Neural progenitor cell (in vitro differentiated cells): Measurements from ENCODE around the gene CTDSP1.
A peak's percentile ranks its signal among the peaks of the same experiment; 100 is the strongest.

ENCODE experiments used
- EZH2 ChIP-seq: fragments of 200-600 bp; sonication (generic); IDR thresholded peaks from 2 replicates; pipeline ENCODE4 v1.6.1; 2017; ENCODE audit warnings: antibody characterized with exemption, mild to moderate bottlenecking, moderate library complexity
- EZH2phosphoT487 ChIP-seq: fragments of 200-600 bp; sonication (generic); IDR thresholded peaks from 2 replicates; pipeline ENCODE4 v1.6.1; 2017; ENCODE audit warnings: antibody characterized with exemption
- TF ChIP-seq, protein P1 (sequence below): fragments of 200-600 bp; sonication (generic); IDR thresholded peaks from 2 replicates; pipeline ENCODE4 v1.5.1; 2017; ENCODE audit warnings: antibody characterized with exemption, mild to moderate bottlenecking

- TF ChIP-seq, protein P1, sequence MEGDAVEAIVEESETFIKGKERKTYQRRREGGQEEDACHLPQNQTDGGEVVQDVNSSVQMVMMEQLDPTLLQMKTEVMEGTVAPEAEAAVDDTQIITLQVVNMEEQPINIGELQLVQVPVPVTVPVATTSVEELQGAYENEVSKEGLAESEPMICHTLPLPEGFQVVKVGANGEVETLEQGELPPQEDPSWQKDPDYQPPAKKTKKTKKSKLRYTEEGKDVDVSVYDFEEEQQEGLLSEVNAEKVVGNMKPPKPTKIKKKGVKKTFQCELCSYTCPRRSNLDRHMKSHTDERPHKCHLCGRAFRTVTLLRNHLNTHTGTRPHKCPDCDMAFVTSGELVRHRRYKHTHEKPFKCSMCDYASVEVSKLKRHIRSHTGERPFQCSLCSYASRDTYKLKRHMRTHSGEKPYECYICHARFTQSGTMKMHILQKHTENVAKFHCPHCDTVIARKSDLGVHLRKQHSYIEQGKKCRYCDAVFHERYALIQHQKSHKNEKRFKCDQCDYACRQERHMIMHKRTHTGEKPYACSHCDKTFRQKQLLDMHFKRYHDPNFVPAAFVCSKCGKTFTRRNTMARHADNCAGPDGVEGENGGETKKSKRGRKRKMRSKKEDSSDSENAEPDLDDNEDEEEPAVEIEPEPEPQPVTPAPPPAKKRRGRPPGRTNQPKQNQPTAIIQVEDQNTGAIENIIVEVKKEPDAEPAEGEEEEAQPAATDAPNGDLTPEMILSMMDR, result peak; percentile 97
- TF ChIP-seq EZH2phosphoT487 (no peak), EZH2 (no peak)
Measured at GRCh38 chr2:218395826-218396687, 3.6 kb upstream of the CTDSP1 start.
